HCT116 (cell line): ENCODE results near the gene PAMR1. TPM values are rescaled to one million over a fixed set of nuclear protein-coding genes. Genes with fewer than 3 reads are reported as not detected.

Experiments
- ATAC-seq: fragments of 200-7000 bp; cut with Tn5 transposase; 2 replicates; pipeline ENCODE4 v1.9.1; 2020; ENCODE audit warnings: mild to moderate bottlenecking, moderate library complexity
- BruUV-seq: library from RNA; stranded (reverse); fragments of 400-500 nt; replicated peaks from 2 replicates; lab custom pipeline; 2021; lab: Mats Ljungman, UMichigan
- CTCF ChIA-PET: fragments of 300-600 bp; sonication (Branson Sonifier 250); formaldehyde crosslinking; loops from one replicate; lab custom pipeline; 2021; ENCODE audit warnings: antibody characterized with exemption; lab: Charles Lee
- POLR2A ChIA-PET: fragments of 300-600, 350-600 bp; sonication (Branson Sonifier 250); formaldehyde crosslinking; loops from one replicate; lab custom pipeline; 2021; ENCODE audit warnings: antibody characterized with exemption; lab: Charles Lee
- RAD21 ChIA-PET, 2 experiments: fragments of 300-600 bp; sonication (Branson Sonifier 250); formaldehyde crosslinking; loops; one replicate each; lab custom pipeline; 2023; ENCODE audit warnings: low total read pairs in 2 of 2; ENCODE audit not compliant: uncharacterized antibody in 2 of 2, unreplicated experiment in 2 of 2, low non-redundant PET in 1 of 2; lab: Charles Lee
- DNase-seq: peaks from one replicate; pipeline ENCODE4 v3.0.0-alpha.2; 2010; ENCODE audit warnings: low read depth, low spot score
- H2AFZ ChIP-seq: fragments of 200-600 bp; shearing (Covaris generic), sonication (generic); 2 replicates; pipeline ENCODE4 v1.6.1; 2017; ENCODE audit warnings: low read depth, mixed run types, mixed read lengths, antibody characterized with exemption, low read length; ENCODE audit not compliant: poor library complexity, severe bottlenecking
- H3K27ac ChIP-seq: 2 replicates; pipeline ENCODE4 v1.5.1; 2012; ENCODE audit warnings: low read depth, low read length
- H3K27me3 ChIP-seq: fragments of 200-600 bp; sonication (generic); 2 replicates; pipeline ENCODE4 v1.6.1; 2016; ENCODE audit warnings: mixed run types, low read length, mixed read lengths; ENCODE audit not compliant: insufficient read depth
- H3K36me3 ChIP-seq, 2 experiments: fragments of 200-500 bp in 1 of 2; fragments of 200-600 bp in 1 of 2; sonication (Bioruptor generic) in 1 of 2; sonication (generic) in 1 of 2; 2 replicates each; pipeline versions ENCODE4 v1.5.1 to v1.6.1; 2014 to 2016; ENCODE audit warnings: low read length in 2 of 2, inconsistent platforms in 1 of 2, mixed read lengths in 1 of 2, mixed run types in 1 of 2; ENCODE audit not compliant: insufficient read depth in 2 of 2, control insufficient read depth in 1 of 2
- H3K4me1 ChIP-seq, 2 experiments: fragments of 200-600 bp in 1 of 2; sonication (generic) in 1 of 2; 2 replicates each; pipeline versions ENCODE4 v1.5.1 to v1.6.1; 2012 to 2017; ENCODE audit warnings: low read length in 2 of 2, inconsistent platforms in 1 of 2, mild to moderate bottlenecking in 1 of 2, mixed read lengths in 1 of 2, mixed run types in 1 of 2, moderate library complexity in 1 of 2; ENCODE audit not compliant: insufficient read depth in 2 of 2, control insufficient read depth in 1 of 2
- H3K4me2 ChIP-seq: fragments of 200-600 bp; sonication (generic); 2 replicates; pipeline ENCODE4 v1.6.1; 2017; ENCODE audit warnings: mixed run types, low read length, mixed read lengths
- H3K4me3 ChIP-seq, 2 experiments: fragments of 200-600 bp in 1 of 2; sonication (generic) in 1 of 2; replicated peaks in 1 of 2; 2 replicates each; pipeline ENCODE4 v1.5.1; 2011 to 2016; ENCODE audit warnings: low read length in 2 of 2, control low read depth in 1 of 2, low read depth in 1 of 2, mild to moderate bottlenecking in 1 of 2, mixed read lengths in 1 of 2, mixed run types in 1 of 2
- H3K79me2 ChIP-seq: fragments of 200-600 bp; sonication (generic); 2 replicates; pipeline ENCODE4 v1.6.1; 2017; ENCODE audit warnings: mild to moderate bottlenecking, mixed run types, low read length, moderate library complexity, mixed read lengths; ENCODE audit not compliant: insufficient read depth
- H3K9ac ChIP-seq: fragments of 200-600 bp; sonication (generic); 2 replicates; pipeline ENCODE4 v1.6.1; 2016; ENCODE audit warnings: low read length, mixed read lengths
- H3K9me2 ChIP-seq: fragments of 200-600 bp; sonication (generic), shearing (Covaris generic); 2 replicates; pipeline ENCODE4 v1.6.1; 2017; ENCODE audit warnings: mixed run types, mild to moderate bottlenecking, moderate library complexity; ENCODE audit not compliant: insufficient read depth
- H3K9me3 ChIP-seq, 2 experiments: fragments of 200-500 bp in 1 of 2; fragments of 200-600 bp in 1 of 2; sonication (Bioruptor generic) in 1 of 2; sonication (generic) in 1 of 2; 2 replicates each; pipeline ENCODE4 v1.6.1; 2014 to 2017; ENCODE audit warnings: low read length in 2 of 2, mixed read lengths in 2 of 2, inconsistent platforms in 1 of 2, low read depth in 1 of 2, mild to moderate bottlenecking in 1 of 2, mixed run types in 1 of 2, moderate library complexity in 1 of 2; ENCODE audit not compliant: control insufficient read depth in 1 of 2, insufficient read depth in 1 of 2
- H4K20me1 ChIP-seq: fragments of 200-600 bp; sonication (generic), shearing (Covaris generic); 2 replicates; pipeline ENCODE4 v1.6.1; 2017; ENCODE audit warnings: mixed run types, mild to moderate bottlenecking, moderate library complexity; ENCODE audit not compliant: insufficient read depth
- CBX3 ChIP-seq: IDR thresholded peaks from 2 replicates; pipeline ENCODE4 v1.6.1; 2012; ENCODE audit warnings: low read depth
- CEBPB ChIP-seq: IDR thresholded peaks from 2 replicates; pipeline ENCODE4 v1.6.1; 2012; ENCODE audit warnings: low read depth
- ELF1 ChIP-seq: IDR thresholded peaks from 2 replicates; pipeline ENCODE4 v1.6.1; 2012; ENCODE audit warnings: low read depth, borderline replicate concordance
- EZH2 ChIP-seq: fragments of 200-600 bp; sonication (generic); IDR thresholded peaks from 2 replicates; pipeline ENCODE4 v1.6.1; 2017; ENCODE audit warnings: antibody characterized with exemption, mixed run types
- JUND ChIP-seq: IDR thresholded peaks from 2 replicates; pipeline ENCODE4 v1.6.1; 2012
- RAD21 ChIP-seq: IDR thresholded peaks from 2 replicates; pipeline ENCODE4 v1.6.1; 2012; ENCODE audit warnings: low read depth, mild to moderate bottlenecking
- SRF ChIP-seq: IDR thresholded peaks from 2 replicates; pipeline ENCODE4 v1.6.1; 2012; ENCODE audit warnings: low read depth
- YY1 ChIP-seq: IDR thresholded peaks from 2 replicates; pipeline ENCODE4 v1.6.1; 2011; ENCODE audit warnings: low read length, low read depth, moderate library complexity, mild to moderate bottlenecking; ENCODE audit not compliant: insufficient replicate concordance; ENCODE audit errors: extremely low read depth
- ZNF274 ChIP-seq: fragments of 200-500 bp; sonication (Bioruptor generic); IDR thresholded peaks from 2 replicates; pipeline ENCODE4 v1.6.1; 2014; ENCODE audit warnings: mild to moderate bottlenecking, low read depth, low read length, inconsistent platforms
- intact Hi-C: fragments of 100-400 bp; cut with micrococcal nuclease; formaldehyde crosslinking; loops from 2 replicates; pipeline ENCODE4 v1.10.0; 2022
- total RNA-seq: library from RNA; stranded (reverse); gene quantifications from one replicate; pipeline ENCODE4 v1.2.1, GENCODE V29; 2021; ENCODE audit not compliant: unreplicated experiment

PAMR1 gene
- total RNA-seq, 1 experiment from 2014 or later = not detected

DNA sequence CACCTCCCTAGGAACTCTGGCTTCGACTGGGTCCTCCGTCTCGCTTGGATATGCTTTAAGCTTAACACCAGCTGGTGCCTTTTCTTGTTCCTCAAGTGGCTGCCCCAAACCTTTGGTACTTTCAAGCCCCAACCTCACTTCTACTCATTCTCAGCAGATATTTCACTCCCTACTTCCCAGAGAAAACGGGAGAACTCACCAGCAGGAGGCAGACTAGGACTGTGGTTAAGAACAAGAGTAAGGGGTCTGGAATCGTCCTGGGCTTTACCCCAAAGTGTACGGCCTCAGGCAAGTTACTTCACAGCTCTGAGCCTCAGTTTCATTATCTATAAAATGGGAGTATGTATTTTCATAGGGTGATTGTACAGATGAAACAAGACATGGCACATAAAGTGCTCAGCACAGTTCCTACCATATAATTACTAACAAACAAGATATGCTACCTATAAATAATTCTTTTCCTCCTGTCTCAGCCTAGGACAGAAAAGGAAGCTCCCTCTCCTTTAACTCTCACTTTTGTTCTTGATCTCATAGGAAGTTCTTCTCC lies 37.8 kb downstream of the PAMR1 start (continued):
- TF ChIP-seq YY1 (no peak), ELF1 (no peak), EZH2 (no peak), RAD21 (peak; percentile 76), JUND (no peak), CBX3 (no peak)

- Histone ChIP-seq H3K9ac (no peak overlapping the region), H3K4me1 (peaks cover 0 to 4% of the 10 kb centered on the region in 2 experiments; a peak in 1 of 4 replicates), H3K4me2 (no peak overlapping the region), H3K79me2 (no peaks in the 10 kb centered on the region), H3K9me2 (no peaks in the 10 kb centered on the region), H3K27ac (no peak overlapping the region), H3K4me3 (no peak overlapping the region), H3K9me3 (peaks cover 0 to 6% of the 10 kb centered on the region in 2 experiments; a peak in 1 of 4 replicates), H4K20me1 (no peaks in the 10 kb centered on the region), H2AFZ (no peak overlapping the region), H3K27me3 (no peaks in the 10 kb centered on the region), H3K36me3 (no peaks in the 10 kb centered on the region)
- ATAC-seq = no peak
- no peak for DNase-seq
- no TSS peak for BruUV-seq
- POLR2A ChIA-PET = no interaction called here
- intact Hi-C loops = loop anchor here (1.0 to 5.0 kb wide), 3 partner anchors 130 to 779 kb away; partner anchors contain the start of gene FJX1
- TF ChIP-seq RAD21 = no peak
- no peak for TF ChIP-seq EZH2
- no peak for TF ChIP-seq ZNF274
- TF ChIP-seq CEBPB = no peak
- TF ChIP-seq SRF = no peak
- TF ChIP-seq YY1 = no peak
- RAD21 ChIA-PET = no interaction called here
- CTCF ChIA-PET = interaction anchor here (0.8 to 2.3 kb wide), 4 partner anchors 104 to 777 kb away, joined by 3 to 7 read pairs (median 4); no protein-coding TSS in a partner anchor
Measured at GRCh38 chr11:35486934-35487333, 38.5 kb downstream of the PAMR1 start.
